Parathyroid adenoma (tissue), 2 donors: ENCODE results near the gene CEBPZOS.

Experiments
- H2AFZ ChIP-seq: fragments of 300-600 bp; sonication (generic); one replicate; pipeline ENCODE4 v1.7.0; 2017; ENCODE audit warnings: antibody characterized with exemption, mild to moderate bottlenecking
- H3K27ac ChIP-seq: fragments of 300-600 bp; sonication (generic); one replicate; pipeline ENCODE4 v1.7.0; 2017
- H3K27me3 ChIP-seq: fragments of 300-600 bp; sonication (generic); one replicate; pipeline ENCODE4 v1.7.0; 2017; ENCODE audit warnings: low read length; ENCODE audit not compliant: control insufficient read depth, insufficient read depth
- H3K36me3 ChIP-seq: fragments of 300-600 bp; sonication (generic); one replicate; pipeline ENCODE4 v1.7.0; 2017; ENCODE audit warnings: low read length; ENCODE audit not compliant: control insufficient read depth, insufficient read depth
- H3K4me1 ChIP-seq: fragments of 300-600 bp; sonication (generic); one replicate; pipeline ENCODE4 v1.7.0; 2017; ENCODE audit warnings: control low read depth
- H3K4me2 ChIP-seq: fragments of 300-600 bp; sonication (generic); one replicate; pipeline ENCODE4 v1.7.0; 2017; ENCODE audit warnings: low read length
- H3K4me3 ChIP-seq: fragments of 300-600 bp; sonication (generic); one replicate; pipeline ENCODE4 v1.7.0; 2017; ENCODE audit warnings: low read depth, low read length
- H3K79me2 ChIP-seq: fragments of 300-600 bp; sonication (generic); one replicate; pipeline ENCODE4 v1.7.0; 2017; ENCODE audit warnings: control low read depth
- H3K9ac ChIP-seq: fragments of 300-600 bp; sonication (generic); one replicate; pipeline ENCODE4 v1.7.0; 2017; ENCODE audit warnings: mild to moderate bottlenecking
- H3K9me3 ChIP-seq: fragments of 300-600 bp; sonication (generic); one replicate; pipeline ENCODE4 v1.7.0; 2017; ENCODE audit warnings: low read length; ENCODE audit not compliant: control insufficient read depth
- CTCF ChIP-seq: fragments of 300-600 bp; sonication (generic); IDR thresholded peaks from one replicate; pipeline ENCODE4 v1.7.0; 2017; ENCODE audit warnings: antibody characterized with exemption, mild to moderate bottlenecking
- donor health status: primary hyperparathyroidism.

The CEBPZOS gene

GRCh38 chr2:37228788-37229187, 32.5 kb downstream of the CEBPZOS start:
- Histone ChIP-seq H3K36me3 (no peaks in the 10 kb centered on the region), H3K4me2 (no peak overlapping the region), H3K9me3 (no peaks in the 10 kb centered on the region), H3K79me2 (peaks cover 48% of the 10 kb centered on the region), H3K27ac (no peak overlapping the region), H3K27me3 (no peaks in the 10 kb centered on the region), H3K4me3 (no peak overlapping the region), H3K4me1 (peaks cover 15% of the 10 kb centered on the region), H2AFZ (no peak overlapping the region), H3K9ac (no peak overlapping the region)
- TF ChIP-seq CTCF = no peak

DNA sequence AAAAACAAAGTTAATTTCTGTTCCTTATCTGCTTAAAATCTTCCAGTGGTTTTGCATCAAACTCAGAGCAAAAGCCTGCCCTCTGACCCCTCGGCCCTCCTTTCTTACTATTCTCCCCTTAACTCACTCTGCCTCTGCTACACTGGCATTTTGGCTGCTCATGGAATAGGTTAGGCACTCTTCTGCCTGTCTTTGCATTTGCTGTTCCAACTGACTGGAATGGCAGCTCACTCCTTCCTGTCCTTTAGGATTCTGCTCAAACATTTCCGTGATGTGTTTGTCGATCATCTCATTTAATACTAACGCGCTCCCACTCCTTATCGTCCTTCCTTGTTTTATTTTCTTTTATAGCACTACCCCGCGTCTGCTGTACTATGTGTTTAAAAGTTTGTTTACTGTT, 34.3 kb downstream of the CEBPZOS start:
- Histone ChIP-seq H3K27me3 (no peaks in the 10 kb centered on the region), H3K79me2 (peaks cover 48% of the 10 kb centered on the region), H3K36me3 (no peaks in the 10 kb centered on the region), H2AFZ (peak overlapping the region; percentile 99), H3K4me2 (peak overlapping the region; percentile 91), H3K9ac (peak overlapping the region; percentile 86), H3K27ac (peak overlapping the region; percentile 90), H3K9me3 (no peaks in the 10 kb centered on the region), H3K4me1 (peaks cover 15% of the 10 kb centered on the region), H3K4me3 (peak overlapping the region; percentile 96)
- TF ChIP-seq CTCF = no peak

GRCh38 chr2:37231241-37232130, 35.2 kb downstream of the CEBPZOS start, which contains the start of the genes CEBPZ and NDUFAF7:
Gene CEBPZ, minus strand, starts transcription at chr2:37231596. Its CDS starts 29 bp downstream, at chr2:37231567.
Gene NDUFAF7, plus strand, starts transcription at chr2:37231658. Its CDS starts 48 bp downstream, at chr2:37231706.
- H3K4me1 ChIP-seq = peaks cover 15% of the 10 kb centered on the region
- H3K27ac ChIP-seq = peak within 1 kb of the TSS; percentile 90
- H3K9me3 ChIP-seq = no peaks in the 10 kb centered on the region
- H3K4me2 ChIP-seq = peak within 1 kb of the TSS; percentile 91
- TF ChIP-seq CTCF = peak; percentile 4
- peaks cover 43% of the 10 kb centered on the region for H3K79me2 ChIP-seq
- H3K36me3 ChIP-seq = no peaks in the 10 kb centered on the region
- peak within 1 kb of the TSS; percentile 96 for H3K4me3 ChIP-seq
- H3K9ac ChIP-seq = peak within 1 kb of the TSS; percentile 86
- H3K27me3 ChIP-seq = no peaks in the 10 kb centered on the region
- H2AFZ ChIP-seq = peak within 1 kb of the TSS; percentile 99

DNA sequence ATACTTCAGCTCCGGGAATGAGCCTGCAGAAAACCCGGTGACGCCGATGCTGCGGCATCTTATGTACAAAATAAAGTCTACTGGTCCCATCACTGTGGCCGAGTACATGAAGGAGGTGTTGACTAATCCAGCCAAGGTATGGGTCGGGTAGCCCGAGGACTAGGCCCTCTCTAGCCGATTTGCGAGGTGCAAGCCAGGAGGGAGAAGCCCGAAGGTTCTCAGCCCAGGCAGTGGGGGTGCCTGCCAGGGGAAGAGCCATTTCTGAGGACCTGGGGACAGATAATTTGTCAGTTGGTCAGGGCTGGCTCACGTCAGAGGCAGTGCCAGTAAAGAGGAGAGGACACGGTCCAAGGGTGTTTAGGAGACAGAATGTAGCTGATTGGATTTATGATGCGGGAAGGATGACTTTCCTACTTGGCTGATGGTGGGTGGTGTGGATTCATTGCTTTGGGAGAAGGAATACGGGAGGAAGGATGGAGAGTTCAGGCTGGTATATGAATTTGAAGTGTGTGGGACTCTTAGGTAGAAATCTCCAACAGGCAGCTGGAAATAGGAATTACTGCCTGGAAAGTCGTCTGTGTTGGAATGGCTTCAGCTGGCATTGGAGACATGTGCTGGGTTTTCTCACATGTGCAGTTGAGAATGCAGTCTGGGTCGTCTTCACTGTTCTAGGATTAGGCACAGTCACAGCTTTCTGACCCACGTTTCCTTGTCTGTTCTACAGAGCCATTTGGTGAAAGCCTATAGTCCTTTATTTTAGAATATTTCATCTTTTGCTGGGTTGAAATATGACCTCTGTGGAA, 36.0 kb downstream of the CEBPZOS start:
- Histone ChIP-seq H3K27me3 (no peaks in the 10 kb centered on the region), H3K4me2 (peak overlapping the region; percentile 91), H3K4me3 (peak overlapping the region; percentile 96), H3K4me1 (peaks cover 15% of the 10 kb centered on the region), H3K36me3 (no peaks in the 10 kb centered on the region), H3K9me3 (no peaks in the 10 kb centered on the region), H3K9ac (peak overlapping the region; percentile 86), H2AFZ (peak overlapping the region; percentile 99), H3K79me2 (peaks cover 37% of the 10 kb centered on the region), H3K27ac (peak overlapping the region; percentile 90)
- no peak for TF ChIP-seq CTCF
